ENCODE results near the gene TTLL7. TPM values are rescaled to one million over a fixed set of nuclear protein-coding genes. Genes with fewer than 3 reads are reported as not detected.
A peak's percentile ranks its signal among the peaks of the same experiment; 100 is the strongest.

Gene TTLL7
- total RNA-seq, 1 experiment from 2014 or later, result not detected

- no peak overlapping the region for H3K4me3 ChIP-seq (ENCODE audit: low read length)
- no peaks in the 10 kb centered on the region for H3K79me2 ChIP-seq (ENCODE audit: low read length)
- H3K36me3 ChIP-seq (ENCODE audit: insufficient read depth, low read length), result no peaks in the 10 kb centered on the region
- no peaks in the 10 kb centered on the region for H3K9me2 ChIP-seq (replicated peaks; ENCODE audit: insufficient read depth, low read length)
- no peaks in the 10 kb centered on the region for H3K4me1 ChIP-seq (ENCODE audit: low read length)
- no peak overlapping the region for H2AFZ ChIP-seq (ENCODE audit: low read length)
- no peaks in the 10 kb centered on the region for H3K27me3 ChIP-seq (ENCODE audit: low read length)
- no peaks in the 10 kb centered on the region for H4K20me1 ChIP-seq (ENCODE audit: insufficient read depth, low read depth, low read length)
- no peak for DNase-seq
- no peak overlapping the region for H3K9ac ChIP-seq (ENCODE audit: low read length)
- no peaks in the 10 kb centered on the region for H3K9me3 ChIP-seq (ENCODE audit: low read length)
- H3K27ac ChIP-seq (ENCODE audit: low read length), result no peak overlapping the region
- no peak overlapping the region for H3K4me2 ChIP-seq (ENCODE audit: low read depth, low read length, poor library complexity, severe bottlenecking)
These were observed 148.1 kb downstream of the TTLL7 start for GRCh38 chr1:83850834-83851233.

GRCh38 chr1:83849191-83850061 lies 149.5 kb downstream of the TTLL7 start:
- H3K9me2 ChIP-seq (replicated peaks; ENCODE audit: insufficient read depth, low read length), result no peaks in the 10 kb centered on the region
- no peak overlapping the region for H3K27ac ChIP-seq (ENCODE audit: low read length)
- no peaks in the 10 kb centered on the region for H4K20me1 ChIP-seq (ENCODE audit: insufficient read depth, low read depth, low read length)
- no peak for DNase-seq
- H2AFZ ChIP-seq (ENCODE audit: low read length), result peak overlapping the region; percentile 40; the same call in 1 of the 2 replicates
- H3K4me1 ChIP-seq (ENCODE audit: low read length), result no peaks in the 10 kb centered on the region
- H3K4me3 ChIP-seq (ENCODE audit: low read length), result no peak overlapping the region
- no peaks in the 10 kb centered on the region for H3K36me3 ChIP-seq (ENCODE audit: insufficient read depth, low read length)
- no peaks in the 10 kb centered on the region for H3K27me3 ChIP-seq (ENCODE audit: low read length)
- H3K4me2 ChIP-seq (ENCODE audit: low read depth, low read length, poor library complexity, severe bottlenecking), result no peak overlapping the region
- H3K9me3 ChIP-seq (ENCODE audit: low read length), result no peaks in the 10 kb centered on the region
- no peak overlapping the region for H3K9ac ChIP-seq (ENCODE audit: low read length)
- H3K79me2 ChIP-seq (ENCODE audit: low read length), result no peaks in the 10 kb centered on the region

- Histone ChIP-seq H3K36me3 (ENCODE audit: insufficient read depth, low read length) (no peaks in the 10 kb centered on the region), H3K27ac (ENCODE audit: low read length) (no peak overlapping the region), H3K9me2 (replicated peaks; ENCODE audit: insufficient read depth, low read length) (no peaks in the 10 kb centered on the region), H3K4me2 (ENCODE audit: low read depth, low read length, poor library complexity, severe bottlenecking) (no peak overlapping the region), H3K4me3 (ENCODE audit: low read length) (no peak overlapping the region), H3K9me3 (ENCODE audit: low read length) (no peaks in the 10 kb centered on the region), H3K79me2 (ENCODE audit: low read length) (no peaks in the 10 kb centered on the region), H3K4me1 (ENCODE audit: low read length) (no peaks in the 10 kb centered on the region), H3K9ac (ENCODE audit: low read length) (no peak overlapping the region), H3K27me3 (ENCODE audit: low read length) (no peaks in the 10 kb centered on the region), H2AFZ (ENCODE audit: low read length) (no peak overlapping the region), H4K20me1 (ENCODE audit: insufficient read depth, low read depth, low read length) (no peaks in the 10 kb centered on the region)
- no peak for DNase-seq
These were observed 152.8 kb downstream of the TTLL7 start for GRCh38 chr1:83846138-83846537.

GRCh38 chr1:83845437-83846071 lies 153.4 kb downstream of the TTLL7 start:
- Histone ChIP-seq H3K27ac (ENCODE audit: low read length) (no peak overlapping the region), H2AFZ (ENCODE audit: low read length) (no peak overlapping the region), H3K36me3 (ENCODE audit: insufficient read depth, low read length) (no peaks in the 10 kb centered on the region), H3K27me3 (ENCODE audit: low read length) (no peaks in the 10 kb centered on the region), H4K20me1 (ENCODE audit: insufficient read depth, low read depth, low read length) (no peaks in the 10 kb centered on the region), H3K79me2 (ENCODE audit: low read length) (no peaks in the 10 kb centered on the region), H3K9me3 (ENCODE audit: low read length) (no peaks in the 10 kb centered on the region), H3K9me2 (replicated peaks; ENCODE audit: insufficient read depth, low read length) (no peaks in the 10 kb centered on the region), H3K4me3 (ENCODE audit: low read length) (no peak overlapping the region), H3K4me1 (ENCODE audit: low read length) (no peaks in the 10 kb centered on the region), H3K4me2 (ENCODE audit: low read depth, low read length, poor library complexity, severe bottlenecking) (no peak overlapping the region), H3K9ac (ENCODE audit: low read length) (no peak overlapping the region)
- DNase-seq, result no peak

- H3K9me3 ChIP-seq (ENCODE audit: low read length), result no peaks in the 10 kb centered on the region
- H3K4me2 ChIP-seq (ENCODE audit: low read depth, low read length, poor library complexity, severe bottlenecking), result no peak overlapping the region
- H3K27ac ChIP-seq (ENCODE audit: low read length), result no peak overlapping the region
- no peak for DNase-seq
- H3K4me1 ChIP-seq (ENCODE audit: low read length), result no peaks in the 10 kb centered on the region
- no peaks in the 10 kb centered on the region for H3K9me2 ChIP-seq (replicated peaks; ENCODE audit: insufficient read depth, low read length)
- H2AFZ ChIP-seq (ENCODE audit: low read length), result no peak overlapping the region
- no peak overlapping the region for H3K4me3 ChIP-seq (ENCODE audit: low read length)
- no peaks in the 10 kb centered on the region for H3K36me3 ChIP-seq (ENCODE audit: insufficient read depth, low read length)
- no peaks in the 10 kb centered on the region for H3K27me3 ChIP-seq (ENCODE audit: low read length)
- H3K79me2 ChIP-seq (ENCODE audit: low read length), result no peaks in the 10 kb centered on the region
- H3K9ac ChIP-seq (ENCODE audit: low read length), result no peak overlapping the region
- no peaks in the 10 kb centered on the region for H4K20me1 ChIP-seq (ENCODE audit: insufficient read depth, low read depth, low read length)
These were observed 154.4 kb downstream of the TTLL7 start for GRCh38 chr1:83844546-83844945.

- no peak overlapping the region for H2AFZ ChIP-seq (ENCODE audit: low read length)
- H3K79me2 ChIP-seq (ENCODE audit: low read length), result no peaks in the 10 kb centered on the region
- H4K20me1 ChIP-seq (ENCODE audit: insufficient read depth, low read depth, low read length), result no peaks in the 10 kb centered on the region
- H3K9me3 ChIP-seq (ENCODE audit: low read length), result no peaks in the 10 kb centered on the region
- H3K4me2 ChIP-seq (ENCODE audit: low read depth, low read length, poor library complexity, severe bottlenecking), result no peak overlapping the region
- H3K27me3 ChIP-seq (ENCODE audit: low read length), result no peaks in the 10 kb centered on the region
- no peaks in the 10 kb centered on the region for H3K36me3 ChIP-seq (ENCODE audit: insufficient read depth, low read length)
- H3K9ac ChIP-seq (ENCODE audit: low read length), result no peak overlapping the region
- H3K27ac ChIP-seq (ENCODE audit: low read length), result no peak overlapping the region
- H3K9me2 ChIP-seq (replicated peaks; ENCODE audit: insufficient read depth, low read length), result no peaks in the 10 kb centered on the region
- DNase-seq, result no peak
- H3K4me3 ChIP-seq (ENCODE audit: low read length), result no peak overlapping the region
- H3K4me1 ChIP-seq (ENCODE audit: low read length), result peaks cover 5% of the 10 kb centered on the region
These were observed 159.3 kb downstream of the TTLL7 start for GRCh38 chr1:83839566-83840173.

GRCh38 chr1:83838573-83838972 lies 160.4 kb downstream of the TTLL7 start:
- Histone ChIP-seq H3K4me1 (ENCODE audit: low read length) (peaks cover 5% of the 10 kb centered on the region), H3K9me3 (ENCODE audit: low read length) (no peaks in the 10 kb centered on the region), H3K27me3 (ENCODE audit: low read length) (no peaks in the 10 kb centered on the region), H2AFZ (ENCODE audit: low read length) (no peak overlapping the region), H4K20me1 (ENCODE audit: insufficient read depth, low read depth, low read length) (no peaks in the 10 kb centered on the region), H3K4me2 (ENCODE audit: low read depth, low read length, poor library complexity, severe bottlenecking) (no peak overlapping the region), H3K9me2 (replicated peaks; ENCODE audit: insufficient read depth, low read length) (no peaks in the 10 kb centered on the region), H3K79me2 (ENCODE audit: low read length) (no peaks in the 10 kb centered on the region), H3K27ac (ENCODE audit: low read length) (no peak overlapping the region), H3K9ac (ENCODE audit: low read length) (no peak overlapping the region), H3K4me3 (ENCODE audit: low read length) (no peak overlapping the region), H3K36me3 (ENCODE audit: insufficient read depth, low read length) (no peaks in the 10 kb centered on the region)
- no peak for DNase-seq

GRCh38 chr1:83836543-83836942 lies 162.4 kb downstream of the TTLL7 start:
- no peaks in the 10 kb centered on the region for H3K9me3 ChIP-seq (ENCODE audit: low read length)
- H2AFZ ChIP-seq (ENCODE audit: low read length), result no peak overlapping the region
- H3K4me1 ChIP-seq (ENCODE audit: low read length), result peaks cover 5% of the 10 kb centered on the region
- no peaks in the 10 kb centered on the region for H3K27me3 ChIP-seq (ENCODE audit: low read length)
- no peaks in the 10 kb centered on the region for H3K79me2 ChIP-seq (ENCODE audit: low read length)
- H3K4me2 ChIP-seq (ENCODE audit: low read depth, low read length, poor library complexity, severe bottlenecking), result no peak overlapping the region
- H3K36me3 ChIP-seq (ENCODE audit: insufficient read depth, low read length), result no peaks in the 10 kb centered on the region
- H3K4me3 ChIP-seq (ENCODE audit: low read length), result no peak overlapping the region
- H3K27ac ChIP-seq (ENCODE audit: low read length), result no peak overlapping the region
- H3K9ac ChIP-seq (ENCODE audit: low read length), result no peak overlapping the region
- no peaks in the 10 kb centered on the region for H4K20me1 ChIP-seq (ENCODE audit: insufficient read depth, low read depth, low read length)
- DNase-seq, result no peak
- no peaks in the 10 kb centered on the region for H3K9me2 ChIP-seq (replicated peaks; ENCODE audit: insufficient read depth, low read length)
